HS-5 (cell line): ENCODE measurements around the gene SLC8A1.

ENCODE experiments used
- DNase-seq: peaks from one replicate; pipeline ENCODE4 v3.0.0-alpha.2; 2012; ENCODE audit warnings: low read depth

The SLC8A1 gene

GRCh38 chr2:40451918-40452605, at the start of gene SLC8A1:
Gene SLC8A1, minus strand, starts transcription at chr2:40452090.
- DNase-seq: no peak

GRCh38 chr2:40499437-40499836, 47.5 kb upstream of the SLC8A1 start:
- DNase-seq: no peak

GRCh38 chr2:40497251-40497859, 45.5 kb upstream of the SLC8A1 start:
- no peak for DNase-seq

GRCh38 chr2:40489678-40489960, 37.7 kb upstream of the SLC8A1 start:
- no peak for DNase-seq

GRCh38 chr2:40488927-40489677, 37.2 kb upstream of the SLC8A1 start:
- no peak for DNase-seq

GRCh38 chr2:40488101-40488601, 36.3 kb upstream of the SLC8A1 start:
- no peak for DNase-seq

GRCh38 chr2:40487602-40488001, 35.7 kb upstream of the SLC8A1 start:
- DNase-seq: no peak

GRCh38 chr2:40485854-40486253, 34.0 kb upstream of the SLC8A1 start:
- DNase-seq: no peak

- DNase-seq: no peak
These were observed 33.4 kb upstream of the SLC8A1 start for GRCh38 chr2:40485318-40485717.

- no peak for DNase-seq
These were observed 31.8 kb upstream of the SLC8A1 start for GRCh38 chr2:40483549-40484243.

GRCh38 chr2:40480596-40480995, 28.7 kb upstream of the SLC8A1 start:
- no peak for DNase-seq

- no peak for DNase-seq
These were observed 28.2 kb upstream of the SLC8A1 start for GRCh38 chr2:40480073-40480472.

GRCh38 chr2:40477361-40477760, 25.5 kb upstream of the SLC8A1 start:
- DNase-seq: no peak

GRCh38 chr2:40476436-40476835, 24.5 kb upstream of the SLC8A1 start:
- no peak for DNase-seq

- no peak for DNase-seq
These were observed 22.4 kb upstream of the SLC8A1 start for GRCh38 chr2:40474306-40474705.

GRCh38 chr2:40471866-40472265, 20.0 kb upstream of the SLC8A1 start:
- no peak for DNase-seq

- no peak for DNase-seq
These were observed 19.2 kb upstream of the SLC8A1 start for GRCh38 chr2:40470822-40471813.

- DNase-seq: no peak
These were observed 15.2 kb upstream of the SLC8A1 start for GRCh38 chr2:40466935-40467572.

- no peak for DNase-seq
These were observed 14.5 kb upstream of the SLC8A1 start for GRCh38 chr2:40466332-40466906.

GRCh38 chr2:40463112-40463511, 11.2 kb upstream of the SLC8A1 start:
- DNase-seq: no peak
